NK-92 (cell line): Measurements from ENCODE around the gene EXOSC2.
"Not testable (repeated sequence)": the region's sequence is repeated elsewhere in the genome, so short reads cannot be mapped to it uniquely, and the experiment has no call there.

Experiments
- DNase-seq: peaks from one replicate; lab custom pipeline; 2025; ENCODE audit not compliant: unreplicated experiment; lab: John Stamatoyannopoulos, UW

The EXOSC2 gene

DNA sequence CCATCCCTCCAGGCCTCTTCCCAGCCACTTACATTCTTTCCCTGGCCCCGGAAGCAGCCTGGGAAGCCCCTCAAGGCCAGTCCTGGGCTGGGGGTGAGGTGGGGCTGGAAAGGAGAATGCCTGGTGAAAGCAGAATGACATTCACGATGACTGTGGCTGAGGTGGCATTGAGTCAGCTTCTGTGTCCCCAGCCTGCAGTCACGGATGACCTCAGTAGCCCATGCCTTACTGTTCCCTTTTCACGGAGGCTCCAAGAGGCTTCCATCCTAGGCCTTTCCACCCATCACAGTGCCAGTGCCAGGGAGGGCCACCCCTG, 26.5 kb upstream of the EXOSC2 start:
- no peak for DNase-seq

DNA sequence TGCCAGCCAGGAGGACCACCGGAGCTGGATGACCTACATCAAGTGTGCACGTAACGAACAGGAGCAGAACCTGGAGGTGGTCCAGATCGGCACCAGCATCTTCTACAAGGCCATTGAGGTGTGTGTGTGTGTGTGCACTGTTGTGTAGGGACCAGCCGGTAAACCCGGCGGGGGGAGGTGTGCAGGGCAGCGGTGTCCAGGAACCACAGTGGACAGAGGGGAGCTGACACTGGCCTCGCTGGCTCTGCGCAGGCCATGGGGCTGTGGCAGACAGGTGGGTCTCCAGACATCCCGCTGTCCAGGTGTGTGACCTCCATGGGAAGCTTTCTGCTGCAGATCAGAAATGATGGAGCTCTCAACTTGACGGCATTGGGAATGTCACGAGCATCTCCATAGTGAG, 25.4 kb upstream of the EXOSC2 start:
- no peak for DNase-seq

DNA sequence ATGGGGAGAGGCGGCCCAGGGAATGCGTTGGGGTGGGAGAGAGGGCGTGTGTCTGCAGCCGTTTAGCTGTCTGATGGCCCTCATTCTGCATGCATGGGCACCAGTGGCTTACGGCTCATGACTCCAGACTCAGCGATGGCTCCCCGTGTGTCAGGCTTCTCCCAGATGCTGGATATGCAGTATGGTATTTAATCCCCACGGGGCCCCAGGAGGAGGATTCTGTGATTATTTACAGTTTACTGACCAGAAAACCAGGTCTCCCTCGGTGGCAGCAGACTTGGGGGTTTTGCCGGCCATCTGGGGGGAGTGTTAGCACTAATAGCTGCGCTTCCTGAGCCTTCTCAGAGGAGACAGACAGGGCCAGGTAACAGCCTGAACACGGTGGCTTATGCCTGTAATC, 24.9 kb upstream of the EXOSC2 start:
- no peak for DNase-seq

DNA sequence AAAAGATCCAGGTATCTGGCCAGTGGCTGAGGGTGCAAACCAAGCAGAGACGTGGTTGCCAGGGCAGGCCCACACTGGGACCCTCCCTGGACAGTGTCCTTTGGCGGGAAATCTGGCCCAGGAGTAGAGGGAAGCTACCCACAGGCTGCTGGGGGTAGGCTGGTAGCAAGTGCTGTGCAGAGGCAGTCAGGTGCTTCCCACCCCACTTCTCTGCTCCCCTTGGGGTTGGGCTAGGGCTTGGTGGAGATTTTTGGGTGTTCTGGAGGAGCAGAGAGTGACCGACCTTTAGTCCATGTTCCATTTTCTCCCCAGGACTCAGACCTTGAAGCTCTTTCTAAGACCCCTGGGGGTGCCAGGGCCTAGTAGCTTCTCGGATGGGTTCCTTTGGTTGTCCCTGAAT, 23.6 kb upstream of the EXOSC2 start:
- DNase-seq, result no peak

DNA sequence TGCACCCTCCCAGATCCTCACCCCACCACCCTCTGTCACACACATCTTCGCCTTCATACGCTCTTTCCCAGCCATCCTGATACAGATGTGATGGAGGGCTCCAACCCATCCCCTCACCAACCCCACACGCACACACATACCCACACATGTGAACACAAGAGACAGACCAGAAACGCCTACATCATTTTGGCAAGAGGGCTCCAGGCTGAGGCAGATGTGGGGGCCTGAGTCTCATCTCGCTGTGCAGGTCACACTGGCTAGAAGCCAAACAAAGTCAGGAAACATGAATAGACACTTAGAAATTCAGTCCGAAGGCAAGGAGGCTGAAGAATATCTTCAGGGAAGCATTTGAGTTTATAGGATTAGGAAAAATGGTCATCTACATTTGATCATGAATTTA, 22.9 kb upstream of the EXOSC2 start:
- no peak for DNase-seq

DNA sequence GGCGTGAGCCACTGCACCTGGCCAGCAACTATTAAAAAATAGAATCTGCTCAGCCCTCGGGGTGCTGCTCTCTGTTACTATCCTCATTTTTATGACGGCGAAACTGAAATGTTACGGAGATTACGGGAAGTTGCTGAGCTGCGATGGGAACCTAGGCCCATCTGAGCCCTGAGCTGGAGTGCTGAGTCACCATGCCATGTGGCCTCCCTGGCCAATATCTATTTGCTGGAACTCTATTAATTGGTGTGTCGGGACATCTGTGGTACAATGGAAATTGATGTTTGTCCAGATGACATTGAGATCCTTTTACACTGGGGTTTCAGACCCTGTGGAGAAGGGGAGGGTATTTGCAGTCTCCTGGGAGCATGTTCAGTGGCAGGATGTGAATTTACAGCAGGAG, 21.1 kb upstream of the EXOSC2 start:
- no peak for DNase-seq

DNA sequence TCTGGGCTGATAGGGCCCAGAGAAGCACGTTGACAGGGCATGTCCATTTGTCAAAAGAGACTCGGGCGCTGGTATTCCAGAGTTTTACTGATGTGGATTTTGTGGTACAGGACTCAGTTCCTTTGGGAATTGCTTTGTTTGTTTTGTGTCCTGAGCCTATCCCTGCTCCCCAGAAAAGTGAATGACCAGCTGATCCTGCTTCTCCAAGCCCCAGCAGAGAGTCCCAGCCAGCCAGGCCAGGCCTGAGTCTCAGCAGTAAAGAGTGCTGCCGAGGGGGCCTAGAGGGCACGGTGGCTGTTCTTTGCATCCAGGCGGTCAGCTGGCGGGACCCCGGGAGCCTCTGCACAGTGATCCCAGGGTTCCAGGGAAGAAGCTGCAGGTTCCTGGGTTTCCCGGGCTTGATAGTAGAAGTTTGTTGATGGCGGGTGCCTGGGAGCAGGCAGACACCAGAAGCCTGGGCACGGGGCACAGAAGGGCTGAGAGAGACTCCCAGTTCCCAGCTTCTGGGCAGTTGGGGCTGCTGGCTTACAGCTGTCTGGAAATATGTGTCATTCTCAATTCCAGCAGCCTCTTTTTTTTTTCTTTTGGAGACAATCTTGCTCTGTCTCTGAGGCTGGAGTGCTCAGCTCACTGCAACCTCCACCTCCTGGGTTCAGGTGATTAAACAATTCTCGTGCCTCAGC, 20.5 kb upstream of the EXOSC2 start:
- DNase-seq, result no peak

DNA sequence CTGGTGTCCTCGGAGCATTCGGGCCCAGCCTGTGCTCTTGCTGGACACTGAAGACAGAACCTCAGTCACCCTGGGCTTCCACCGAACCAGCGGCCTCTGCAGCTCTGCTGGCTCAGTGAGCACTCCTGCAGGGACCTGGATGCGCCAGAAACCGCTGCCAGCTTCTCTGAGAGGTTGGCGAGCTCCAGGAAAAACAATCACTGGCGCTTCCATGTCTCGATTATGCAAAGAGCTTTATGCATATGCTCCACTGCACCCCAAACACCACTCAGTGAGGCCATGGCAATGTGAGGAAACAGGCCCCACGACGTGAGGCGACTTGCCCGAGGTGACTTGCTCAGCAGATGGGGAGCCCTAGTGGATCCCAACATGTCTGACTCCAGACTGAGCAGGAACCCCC, 18.2 kb upstream of the EXOSC2 start:
- DNase-seq, result no peak

DNA sequence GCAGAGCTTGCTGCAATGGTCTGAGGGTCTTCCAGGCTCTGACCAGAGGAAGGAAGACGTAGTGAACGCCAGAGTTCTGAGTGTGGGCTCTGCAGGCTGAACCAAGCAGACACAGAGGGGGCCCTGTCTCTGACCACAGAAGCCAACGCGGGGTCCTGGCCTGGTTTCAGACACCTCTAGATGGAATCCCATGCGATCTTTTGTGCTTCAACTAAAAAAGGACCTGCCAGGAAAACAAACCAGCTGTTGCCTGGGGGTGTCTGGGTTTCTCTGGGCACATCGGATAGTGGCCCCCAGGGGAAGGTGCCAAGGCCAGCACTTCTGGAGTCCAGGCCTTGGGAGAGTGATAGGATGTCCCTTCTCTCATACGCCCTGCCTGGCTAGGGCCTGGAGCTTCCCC, 16.3 kb upstream of the EXOSC2 start:
- no peak for DNase-seq

DNA sequence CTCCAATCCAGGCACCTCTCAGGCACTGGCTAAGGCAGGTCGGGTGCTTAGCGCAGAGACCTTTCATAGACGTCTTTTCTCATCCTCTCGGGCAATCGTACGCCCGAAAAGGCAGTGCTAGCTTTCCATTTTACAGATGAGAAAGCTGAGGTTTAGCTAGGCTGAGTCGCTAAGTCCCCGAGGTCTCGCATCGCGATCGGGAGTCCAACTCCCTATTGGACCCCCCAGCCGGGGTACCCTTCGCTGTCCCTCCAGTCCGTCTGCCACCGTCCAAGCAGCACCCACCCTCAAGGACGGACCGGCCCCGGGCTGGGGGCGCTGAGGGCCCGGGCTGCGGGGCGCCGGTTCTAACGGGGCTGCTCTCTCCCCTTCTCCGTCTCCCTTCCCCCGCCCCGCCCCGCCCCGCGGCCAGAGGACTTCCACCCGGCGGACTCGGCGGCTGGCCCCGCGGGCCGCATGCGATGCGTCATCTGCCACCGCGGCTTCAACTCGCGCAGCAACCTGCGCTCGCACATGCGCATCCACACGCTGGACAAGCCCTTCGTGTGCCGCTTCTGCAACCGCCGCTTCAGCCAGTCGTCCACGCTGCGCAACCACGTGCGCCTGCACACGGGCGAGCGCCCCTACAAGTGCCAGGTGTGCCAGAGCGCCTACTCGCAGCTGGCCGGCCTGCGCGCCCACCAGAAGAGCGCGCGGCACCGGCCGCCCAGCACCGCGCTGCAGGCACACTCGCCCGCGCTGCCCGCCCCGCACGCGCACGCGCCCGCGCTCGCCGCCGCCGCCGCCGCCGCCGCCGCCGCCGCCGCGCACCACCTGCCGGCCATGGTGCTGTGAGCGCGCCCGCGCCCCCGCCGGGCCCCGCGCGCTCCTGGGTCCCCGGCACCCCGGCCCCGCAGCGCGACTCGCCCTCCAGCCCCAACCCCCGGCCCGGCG, 12.5 kb upstream of the EXOSC2 start:
- no peak for DNase-seq

DNA sequence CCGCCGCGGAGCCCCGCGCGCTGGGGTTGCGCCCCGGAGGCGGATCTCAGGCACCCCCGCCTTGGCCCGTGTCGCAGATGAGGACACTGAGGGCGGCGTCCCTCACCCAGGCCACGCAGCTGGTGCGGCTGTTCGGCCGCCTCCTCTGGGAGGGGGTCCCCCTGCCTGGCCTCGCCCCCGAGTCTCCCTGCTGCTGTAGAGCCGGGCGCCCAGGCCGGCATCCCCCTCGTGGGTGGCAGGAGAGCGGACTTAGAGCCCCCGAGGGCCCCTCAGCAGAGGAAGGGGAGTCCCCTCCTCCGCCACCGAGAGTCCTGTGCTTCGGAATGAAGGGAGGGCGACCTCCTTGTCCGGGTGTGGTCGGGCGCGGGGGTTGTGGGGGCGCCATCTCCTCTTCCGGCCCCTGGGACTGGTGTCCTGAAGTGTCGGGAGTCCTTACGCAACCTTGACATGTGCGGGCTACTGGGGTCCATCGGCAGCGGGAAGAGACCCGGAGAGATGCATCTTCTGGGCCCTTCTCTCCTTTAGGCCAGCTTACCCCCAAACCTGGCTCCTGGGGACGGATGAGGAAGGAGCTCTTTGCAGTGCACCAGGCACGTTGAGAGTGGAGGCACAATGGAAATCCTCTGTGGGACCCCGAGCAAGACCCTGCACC, 11.7 kb upstream of the EXOSC2 start:
- DNase-seq, result no peak

DNA sequence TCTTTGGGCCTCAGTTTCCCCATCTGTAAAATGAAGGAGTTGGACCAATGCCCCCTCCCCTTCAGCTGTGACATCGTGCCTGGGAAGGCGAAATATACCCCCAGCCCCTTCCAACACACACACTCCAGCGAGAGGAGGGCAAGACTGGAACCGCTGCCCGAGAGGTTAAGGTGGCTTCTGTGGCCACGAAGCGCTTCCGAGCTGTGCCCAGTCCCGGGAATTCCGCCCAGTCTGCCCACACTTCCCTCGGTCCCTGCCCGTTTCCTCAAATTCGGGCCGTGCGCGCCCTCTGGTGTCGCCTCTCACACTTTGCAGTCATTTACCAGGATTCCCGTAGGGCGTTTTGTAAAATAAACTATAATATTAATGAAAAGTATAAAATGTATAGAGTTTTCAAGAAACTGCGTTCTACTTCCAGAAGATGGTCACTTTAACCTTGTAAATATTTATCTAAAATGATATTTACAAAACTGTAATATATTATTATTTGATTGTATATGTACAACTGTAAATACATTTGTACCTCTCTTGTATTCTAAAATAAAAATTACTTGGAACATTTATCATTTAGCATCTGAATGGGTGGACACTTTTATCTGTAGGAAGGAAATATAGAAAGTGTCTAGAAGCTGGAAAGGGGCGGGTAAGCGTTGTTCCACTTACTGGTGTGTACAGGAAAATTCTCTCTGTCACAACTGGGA, 11.0 kb upstream of the EXOSC2 start:
- no peak for DNase-seq

DNA sequence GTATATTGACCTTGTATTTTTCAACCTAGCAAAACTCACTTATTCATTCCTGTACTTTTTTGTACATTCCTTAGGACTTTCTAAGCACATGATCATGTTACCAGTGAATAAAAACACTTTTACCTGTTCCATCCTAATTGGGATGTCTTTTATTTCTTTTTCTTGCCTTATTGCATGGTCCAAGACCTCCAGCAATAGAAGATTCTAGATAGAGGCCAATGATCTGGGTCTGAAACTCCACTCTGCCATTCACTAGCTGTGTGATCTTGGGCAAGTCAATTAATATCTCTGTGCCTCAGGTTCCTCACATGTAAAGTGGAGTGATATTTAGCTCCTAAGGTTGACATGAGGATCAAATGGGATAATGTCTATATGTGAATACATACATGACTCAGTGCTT, 8.5 kb upstream of the EXOSC2 start:
- DNase-seq, result no peak

DNA sequence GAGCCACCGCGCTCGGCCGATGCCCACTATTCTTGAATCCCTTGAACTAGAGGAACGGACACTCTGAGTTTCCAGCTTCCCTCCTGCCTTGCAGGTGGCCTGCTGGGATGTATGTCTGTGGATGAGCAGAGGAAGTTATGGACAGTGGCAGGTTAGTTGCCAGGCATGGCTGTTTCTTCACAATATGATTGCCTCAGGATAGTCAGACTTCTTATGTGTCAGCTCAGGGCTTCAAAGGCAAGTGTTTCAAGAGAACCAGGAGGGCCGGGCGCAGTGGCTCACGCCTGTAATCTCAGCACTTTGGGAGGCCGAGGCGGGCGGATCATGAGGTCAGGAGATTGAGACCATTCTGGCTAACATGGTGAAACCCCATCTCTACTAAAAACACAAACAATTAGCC, 7.6 kb upstream of the EXOSC2 start:
- DNase-seq, result not testable (repeated sequence)

DNA sequence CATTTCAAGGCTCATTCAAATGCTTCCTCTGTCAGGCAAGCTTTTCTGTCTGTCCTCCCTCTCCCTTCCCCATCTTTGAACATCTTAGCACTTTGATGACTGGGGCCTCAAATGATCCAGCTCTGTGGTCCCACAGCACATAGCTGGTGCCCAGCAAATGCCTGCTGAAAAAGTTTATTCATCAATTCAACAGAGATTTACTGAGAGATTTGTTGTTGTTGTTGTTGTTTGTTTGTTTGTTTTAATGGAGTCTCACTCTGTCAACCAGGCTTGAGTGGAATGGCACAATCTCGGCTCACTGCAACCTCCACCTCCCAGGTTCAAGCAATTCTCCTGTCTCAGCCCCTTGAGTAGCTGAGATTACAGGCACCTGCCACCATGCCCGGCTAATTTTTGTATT, 6.0 kb upstream of the EXOSC2 start:
- DNase-seq, result no peak

DNA sequence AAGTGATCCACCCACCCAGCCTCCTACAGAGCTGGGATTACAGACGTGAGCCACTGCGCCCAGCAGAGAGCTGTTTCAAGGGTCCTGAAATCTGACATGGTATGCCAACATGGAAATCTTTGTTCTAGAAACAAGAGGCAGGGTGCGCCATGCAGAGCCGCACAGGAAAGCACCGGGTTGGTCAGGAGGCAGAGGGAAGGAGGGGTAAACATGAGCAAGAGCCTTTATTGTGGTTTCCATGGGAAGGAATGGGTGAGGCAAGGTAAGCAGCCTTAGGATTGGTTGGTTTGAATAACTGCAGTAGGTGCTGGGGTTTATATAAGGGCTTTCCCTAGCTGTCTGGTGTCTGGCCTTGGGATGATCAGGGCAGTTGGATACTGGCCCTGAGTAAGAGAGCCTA, 5.5 kb upstream of the EXOSC2 start:
- no peak for DNase-seq

DNA sequence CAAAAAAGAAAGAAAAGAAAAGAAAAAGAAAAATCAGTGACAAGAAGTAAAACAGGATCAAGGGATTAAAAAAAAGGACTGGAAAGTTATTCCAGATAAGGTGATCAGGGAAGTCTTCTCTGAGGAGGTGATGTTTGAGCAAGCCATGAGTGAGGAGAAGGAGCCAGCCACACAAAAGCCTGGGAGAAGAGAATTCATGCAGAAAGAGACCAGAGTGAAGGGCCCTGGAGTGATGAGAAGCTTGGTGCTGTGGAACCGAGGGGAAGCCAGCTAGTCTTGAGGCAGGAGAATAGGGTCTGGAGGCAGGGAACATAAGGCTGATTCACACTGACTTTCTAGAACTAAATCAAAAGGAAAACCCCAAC, 4.0 kb upstream of the EXOSC2 start:
- no peak for DNase-seq

DNA sequence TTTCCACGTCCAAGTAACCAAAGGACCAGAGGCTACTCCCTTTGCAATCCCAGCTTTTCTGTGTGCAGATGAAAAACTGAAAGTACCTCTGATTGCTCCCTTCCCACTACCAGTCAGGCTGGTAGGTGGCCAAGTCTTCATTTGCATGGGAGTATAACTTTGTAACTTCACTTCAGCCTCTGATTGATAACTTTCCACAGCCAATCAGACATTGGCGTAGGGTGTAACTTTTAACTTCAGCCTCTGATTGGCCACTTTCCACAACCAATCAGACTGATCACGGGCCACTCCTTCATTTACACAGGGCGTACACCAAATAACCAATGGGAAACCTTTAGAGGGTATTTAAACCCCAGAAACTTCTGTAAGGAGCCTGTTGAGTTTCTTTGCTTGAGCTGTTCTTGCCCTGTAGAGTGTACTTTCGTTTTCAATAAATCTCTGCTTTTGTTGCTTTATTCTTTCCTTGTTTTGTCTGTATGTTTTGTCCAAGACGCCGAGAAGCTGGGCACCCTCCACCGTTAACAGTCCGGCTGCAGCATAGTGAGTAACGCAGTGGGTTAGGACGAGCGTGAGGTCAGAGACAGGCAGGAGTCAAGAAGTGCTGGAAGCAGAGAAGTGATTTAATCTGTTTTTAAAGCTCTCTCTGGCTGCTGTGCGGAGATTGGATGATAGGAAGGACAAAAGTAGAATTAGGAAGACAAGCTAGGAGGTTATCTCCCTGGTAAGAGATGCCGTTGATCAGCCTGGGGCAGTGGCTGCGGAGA, 3.5 kb upstream of the EXOSC2 start:
- DNase-seq, result no peak

DNA sequence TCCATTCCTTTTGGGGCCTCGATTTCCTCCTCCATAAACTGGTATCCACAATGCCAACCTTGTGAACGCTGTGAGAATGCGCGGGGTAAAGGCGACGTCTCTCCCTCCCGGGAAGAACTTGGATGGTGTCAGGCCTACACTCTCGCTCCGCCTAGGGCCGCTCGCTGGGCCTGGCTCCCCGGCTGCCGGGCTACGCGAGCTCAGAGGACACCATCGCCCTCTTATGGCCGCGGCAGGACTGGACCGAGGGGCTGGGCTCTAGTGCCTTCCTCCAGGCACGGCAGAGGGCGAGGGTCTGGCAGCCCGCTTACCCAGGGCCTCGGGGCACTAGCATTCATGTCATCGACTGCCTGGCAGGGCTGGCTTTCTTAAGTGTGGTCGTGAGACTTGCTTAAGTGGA, 1.3 kb upstream of the EXOSC2 start:
- no peak for DNase-seq

DNA sequence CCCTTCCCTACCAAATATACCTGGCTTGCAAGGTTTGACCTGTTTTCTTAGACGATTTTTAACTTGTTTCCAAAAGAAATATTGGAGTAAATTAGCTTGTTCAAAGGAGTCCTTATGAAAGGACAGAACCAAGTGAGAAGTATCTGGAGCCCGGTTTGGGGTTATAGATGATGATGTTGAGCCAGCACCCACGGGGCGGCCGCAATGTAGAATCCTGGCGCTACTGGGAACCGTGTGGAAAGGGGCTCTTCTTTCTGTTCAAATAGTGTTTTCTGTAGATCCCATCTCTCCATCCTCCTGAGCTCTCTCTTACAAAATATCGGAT, 517 bp upstream of the EXOSC2 start:
- no peak for DNase-seq

DNA sequence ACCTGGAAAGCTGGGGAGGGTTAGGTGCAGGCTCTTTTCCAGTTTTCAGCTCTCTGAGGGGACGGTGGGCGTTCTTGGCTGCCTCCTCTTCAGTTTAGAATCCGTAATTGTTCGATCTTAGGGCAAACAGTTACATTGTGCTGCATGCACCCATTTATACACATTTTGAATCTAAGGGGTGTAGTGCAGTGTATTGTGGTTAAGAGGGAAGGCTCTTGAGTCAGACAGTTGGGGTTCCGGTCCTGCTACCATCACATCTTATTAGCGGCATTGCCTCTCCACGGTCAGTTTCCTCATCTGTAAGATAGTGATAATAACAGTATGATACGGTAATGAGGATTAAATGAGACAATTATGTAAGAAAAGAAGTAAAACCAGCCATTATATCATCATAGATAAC, 625 bp downstream of the EXOSC2 start:
- no peak for DNase-seq
